C4-2B (cell line): ENCODE measurements around the gene PAH.
A peak's percentile ranks its signal among the peaks of the same experiment; 100 is the strongest.

Experiments
- H3K27ac ChIP-seq: fragments of 450-650 bp; 2 replicates; pipeline ENCODE4 v1.5.1; 2017
- ZFX ChIP-seq: fragments of 450-650 bp; IDR thresholded peaks from 2 replicates; pipeline ENCODE4 v1.6.1; 2017
- TF ChIP-seq, protein P1 (sequence below): fragments of 450-650 bp; conservative IDR thresholded peaks from 2 replicates; pipeline ENCODE4 v1.5.1; 2017; ENCODE audit warnings: mild to moderate bottlenecking

PAH gene

DNA sequence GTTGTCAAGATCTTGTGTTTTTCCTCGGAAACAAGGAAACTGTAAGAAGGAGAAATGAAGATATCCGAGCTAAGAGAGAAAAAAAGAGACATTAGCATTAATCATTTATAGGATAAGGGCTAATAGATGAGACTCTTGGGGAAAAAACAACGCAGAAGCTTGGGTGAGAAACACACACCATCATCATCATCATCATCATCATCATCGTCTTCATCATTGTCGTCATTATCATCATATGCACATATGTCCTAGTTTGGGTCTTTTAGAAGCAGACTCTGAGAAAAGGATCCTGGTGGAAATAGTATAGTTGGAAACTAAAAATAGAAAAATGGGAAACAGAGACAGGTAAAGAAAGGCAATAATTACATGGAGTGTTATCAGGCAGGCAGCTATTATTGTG is 95.9 kb downstream of the PAH start:
- no peak overlapping the region for H3K27ac ChIP-seq
- TF ChIP-seq ZFX: no peak
- TF ChIP-seq, protein P1, sequence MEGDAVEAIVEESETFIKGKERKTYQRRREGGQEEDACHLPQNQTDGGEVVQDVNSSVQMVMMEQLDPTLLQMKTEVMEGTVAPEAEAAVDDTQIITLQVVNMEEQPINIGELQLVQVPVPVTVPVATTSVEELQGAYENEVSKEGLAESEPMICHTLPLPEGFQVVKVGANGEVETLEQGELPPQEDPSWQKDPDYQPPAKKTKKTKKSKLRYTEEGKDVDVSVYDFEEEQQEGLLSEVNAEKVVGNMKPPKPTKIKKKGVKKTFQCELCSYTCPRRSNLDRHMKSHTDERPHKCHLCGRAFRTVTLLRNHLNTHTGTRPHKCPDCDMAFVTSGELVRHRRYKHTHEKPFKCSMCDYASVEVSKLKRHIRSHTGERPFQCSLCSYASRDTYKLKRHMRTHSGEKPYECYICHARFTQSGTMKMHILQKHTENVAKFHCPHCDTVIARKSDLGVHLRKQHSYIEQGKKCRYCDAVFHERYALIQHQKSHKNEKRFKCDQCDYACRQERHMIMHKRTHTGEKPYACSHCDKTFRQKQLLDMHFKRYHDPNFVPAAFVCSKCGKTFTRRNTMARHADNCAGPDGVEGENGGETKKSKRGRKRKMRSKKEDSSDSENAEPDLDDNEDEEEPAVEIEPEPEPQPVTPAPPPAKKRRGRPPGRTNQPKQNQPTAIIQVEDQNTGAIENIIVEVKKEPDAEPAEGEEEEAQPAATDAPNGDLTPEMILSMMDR: no peak

DNA sequence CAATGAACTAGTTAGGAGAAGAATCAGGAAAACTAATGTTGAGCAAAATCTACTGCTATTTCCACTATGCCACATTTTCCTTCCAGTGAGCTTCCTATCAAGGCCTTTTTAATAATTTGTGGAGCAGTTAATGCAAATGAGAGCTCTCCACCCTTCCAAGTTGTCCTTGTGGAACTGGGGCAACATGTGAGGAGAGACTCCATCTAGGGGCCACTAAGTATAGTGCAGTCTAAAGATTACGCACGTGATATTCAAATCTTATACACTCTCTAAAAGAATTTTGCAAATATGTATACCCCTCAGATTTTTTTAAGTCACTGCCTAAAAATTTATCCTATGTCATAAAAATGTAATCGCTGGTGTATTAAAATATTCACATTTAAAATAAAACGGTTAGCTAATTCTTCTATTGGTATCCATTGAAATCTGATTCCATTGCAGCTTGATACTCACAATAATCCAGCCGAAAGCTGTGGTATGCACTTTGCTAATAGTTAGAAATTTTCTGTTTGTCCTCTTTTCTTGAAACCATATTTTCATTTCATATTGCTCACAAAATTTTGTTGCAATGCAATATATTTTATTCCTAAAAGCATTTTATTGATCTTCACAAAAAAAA is 100.1 kb downstream of the PAH start:
- no peak for TF ChIP-seq ZFX
- TF ChIP-seq, protein P1: peak; percentile 86
- no peak overlapping the region for H3K27ac ChIP-seq

DNA sequence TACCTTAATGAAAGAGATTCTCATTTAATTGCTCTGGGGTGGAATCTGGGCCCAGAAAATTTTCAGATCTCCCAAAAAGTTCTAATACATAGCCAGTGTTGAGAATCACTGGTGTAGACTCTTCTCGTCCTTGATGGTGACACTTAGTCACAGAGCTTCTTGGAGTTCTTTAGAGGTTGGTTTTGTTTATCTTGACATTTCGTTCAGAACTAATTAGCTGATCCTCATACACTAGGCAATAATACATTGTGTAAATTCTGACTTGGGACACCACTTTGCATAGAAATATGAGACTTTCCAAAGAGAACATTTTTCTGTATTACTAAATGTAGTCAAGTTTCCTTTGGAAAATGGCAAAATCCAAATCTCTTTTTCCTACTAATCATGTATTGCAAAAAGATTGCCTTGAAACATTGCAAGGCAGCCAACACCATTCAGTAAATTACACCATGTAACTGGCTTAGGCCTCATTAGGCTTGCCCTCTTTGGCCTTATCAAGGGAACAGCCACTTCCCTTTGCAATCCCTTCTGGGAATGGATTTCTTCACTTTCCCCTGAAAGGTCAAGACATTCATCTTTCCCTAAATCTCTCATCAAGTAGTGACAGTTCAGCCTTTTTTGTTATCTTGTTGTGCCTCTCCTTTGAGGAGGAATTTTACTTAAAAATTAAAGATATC is 102.2 kb downstream of the PAH start:
- TF ChIP-seq, protein P1: no peak
- no peak for TF ChIP-seq ZFX
- H3K27ac ChIP-seq: no peak overlapping the region

DNA sequence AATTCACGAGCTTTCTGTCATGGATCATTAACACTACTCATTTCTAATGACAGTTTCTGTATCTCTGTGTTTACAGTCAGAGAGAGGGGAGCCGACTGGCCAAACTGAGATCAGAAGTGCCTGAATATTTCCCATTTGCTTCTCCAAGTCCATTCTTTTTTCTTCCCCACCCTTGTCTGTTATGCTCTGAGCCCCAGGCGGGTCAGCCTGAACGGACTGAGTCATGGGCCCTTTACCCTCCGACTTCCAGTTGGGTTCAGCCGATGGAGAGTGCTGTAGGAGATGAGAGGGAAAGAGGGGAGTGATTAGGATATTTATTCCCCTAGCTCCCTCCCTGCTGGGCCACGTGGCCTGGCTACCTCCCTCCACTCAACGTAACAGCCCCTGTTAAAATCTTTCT is 104.7 kb downstream of the PAH start:
- H3K27ac ChIP-seq: no peak overlapping the region
- TF ChIP-seq, protein P1: no peak
- no peak for TF ChIP-seq ZFX

DNA sequence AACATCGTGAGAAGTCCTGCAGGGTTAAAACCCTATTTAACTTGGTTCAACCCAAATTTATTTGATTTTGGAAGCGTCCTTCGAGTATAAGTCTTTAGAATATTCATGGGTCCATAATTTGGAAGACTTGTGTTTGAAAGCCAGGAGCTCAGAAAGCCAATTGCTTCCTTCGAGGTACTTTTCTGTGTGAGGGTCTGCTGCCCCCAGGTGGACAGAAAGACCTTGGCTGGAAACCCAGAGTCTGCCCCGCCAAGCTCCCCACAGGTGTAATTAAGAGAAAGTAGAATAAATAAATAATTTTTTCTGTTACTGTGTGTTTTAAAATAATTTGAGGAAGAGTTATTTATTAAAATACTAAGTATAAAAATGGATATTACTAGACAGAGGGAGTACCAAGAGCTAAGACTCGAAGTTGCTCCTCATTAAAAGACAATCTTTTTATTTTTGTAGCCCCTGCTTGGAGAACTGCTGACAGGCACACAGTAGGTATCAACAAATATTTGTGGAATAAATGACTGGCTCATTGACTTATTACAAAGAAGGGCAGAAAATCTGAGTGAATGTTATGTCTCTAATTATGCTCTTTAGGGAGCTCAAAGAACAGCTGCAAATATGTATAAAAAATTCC is 105.8 kb downstream of the PAH start:
- no peak overlapping the region for H3K27ac ChIP-seq
- no peak for TF ChIP-seq ZFX
- TF ChIP-seq, protein P1: peak; percentile 85

DNA sequence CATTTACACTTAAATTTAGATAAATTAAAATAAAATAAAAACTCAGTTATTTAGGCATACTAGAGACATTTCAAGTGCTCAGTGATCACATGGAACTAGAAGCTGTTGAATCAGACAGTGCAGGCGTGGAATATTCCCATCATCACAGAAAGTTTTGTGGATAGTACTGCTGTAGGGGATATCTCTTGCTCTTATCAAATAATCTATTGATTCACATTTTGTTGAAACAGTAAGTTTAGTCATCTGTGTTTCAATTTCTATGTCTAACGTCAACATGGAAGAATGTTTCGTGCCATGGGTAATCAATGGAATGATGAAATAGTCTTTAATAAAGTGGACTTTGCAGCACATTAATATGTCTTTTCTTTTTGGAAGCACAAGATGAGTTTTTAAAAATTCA is 108.6 kb downstream of the PAH start:
- H3K27ac ChIP-seq: no peak overlapping the region

DNA sequence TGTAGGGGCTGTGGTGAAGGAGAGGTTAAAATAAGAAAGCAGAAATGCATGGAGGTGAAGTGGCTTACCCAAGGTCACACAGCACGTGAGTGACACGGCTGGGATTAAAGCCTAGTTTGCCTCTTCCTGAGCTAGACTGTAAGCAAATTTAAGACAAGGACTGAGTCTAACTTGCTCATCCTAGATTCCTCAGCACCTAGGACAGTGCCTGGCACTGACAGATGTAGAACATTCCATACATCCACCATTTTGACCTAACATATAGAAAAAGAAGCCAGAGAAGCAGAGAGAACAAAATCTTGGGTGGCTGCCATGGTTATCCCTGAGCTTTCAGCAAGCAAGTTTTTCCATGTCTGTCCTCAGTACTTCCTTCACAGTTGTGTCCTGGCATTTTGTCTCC is 110.5 kb downstream of the PAH start:
- TF ChIP-seq, protein P1: no peak
- no peak for TF ChIP-seq ZFX
- H3K27ac ChIP-seq: no peak overlapping the region

More for the DNA sequence above, 108.6 kb downstream of the PAH start:
- no peak for TF ChIP-seq ZFX
- TF ChIP-seq, protein P1: no peak
